GM12878 (cell line): Measurements from ENCODE around the gene GLRA1. TPM values are rescaled to one million over a fixed set of nuclear protein-coding genes. Genes with fewer than 3 reads are reported as not detected.

Source experiments
- ATAC-seq: fragments of 200-7000 bp; cut with Tn5 transposase; 3 replicates; pipeline ENCODE4 v1.9.1; 2020; ENCODE audit warnings: mild to moderate bottlenecking, moderate library complexity
- BruUV-seq: library from RNA; stranded (reverse); fragments of 400-500 nt; replicated peaks from 2 replicates; lab custom pipeline; 2021; lab: Mats Ljungman, UMichigan
- CTCF ChIA-PET: fragments of 300-600 bp; sonication (Branson Sonifier 250); formaldehyde crosslinking; extraction: SDS; loops from one replicate; lab custom pipeline; 2021; ENCODE audit warnings: inconsistent platforms; lab: Yijun Ruan, JAX
- POLR2A ChIA-PET: fragments of 350-600 bp; formaldehyde crosslinking; extraction: SDS; loops from one replicate; lab custom pipeline; 2021; ENCODE audit warnings: inconsistent platforms; lab: Charles Lee
- RAD21 ChIA-PET: fragments of 300-600 bp; sonication (Branson Sonifier 250); formaldehyde crosslinking; loops from one replicate; lab custom pipeline; 2023; ENCODE audit warnings: antibody characterized with exemption; ENCODE audit not compliant: unreplicated experiment; lab: Charles Lee
- SMC1A ChIA-PET: fragments of 300-600 bp; sonication (Branson Sonifier 250); formaldehyde crosslinking; loops from one replicate; lab custom pipeline; 2023; ENCODE audit not compliant: unreplicated experiment, uncharacterized antibody; lab: Charles Lee
- DNase-seq: peaks from one replicate; pipeline ENCODE4 v3.0.0-alpha.2; 2011; ENCODE audit warnings: low read depth, low spot score
- FAIRE-seq: peaks from 3 replicates; lab custom pipeline; 2011; peaks lifted over from hg19 to GRCh38; lab: Jason Lieb, UNC
- H2AFZ ChIP-seq: 2 replicates; pipeline ENCODE4 v1.6.0; 2011; ENCODE audit warnings: low read depth, low read length, control low read depth; ENCODE audit not compliant: control insufficient read depth
- H3K27ac ChIP-seq: 2 replicates; pipeline ENCODE4 v1.5.1; 2011; ENCODE audit warnings: control low read depth; ENCODE audit not compliant: control insufficient read depth, insufficient read depth
- H3K27me3 ChIP-seq, 2 experiments: replicated peaks in 1 of 2; 2 replicates each; pipeline versions ENCODE4 v1.6.0 to v1.6.1; 2011; ENCODE audit warnings: low read length in 1 of 2; ENCODE audit not compliant: control insufficient read depth in 2 of 2, insufficient read depth in 2 of 2
- H3K36me3 ChIP-seq, 2 experiments: 2 replicates each; pipeline ENCODE4 v1.5.1; 2011; ENCODE audit warnings: low read length in 1 of 2; ENCODE audit not compliant: control insufficient read depth in 2 of 2, insufficient read depth in 2 of 2
- H3K4me1 ChIP-seq: 2 replicates; pipeline ENCODE4 v1.6.1; 2011; ENCODE audit warnings: mild to moderate bottlenecking, low read length, moderate library complexity, mixed read lengths; ENCODE audit not compliant: control insufficient read depth, insufficient read depth
- H3K4me2 ChIP-seq: 2 replicates; pipeline ENCODE4 v1.6.0; 2011; ENCODE audit warnings: control low read depth; ENCODE audit not compliant: control insufficient read depth, insufficient read depth
- H3K4me3 ChIP-seq: fragments of 200-600 bp; sonication (generic); 2 replicates; pipeline ENCODE4 v1.5.1; 2016
- H3K79me2 ChIP-seq: 2 replicates; pipeline ENCODE4 v1.6.0; 2011; ENCODE audit warnings: low read length; ENCODE audit not compliant: control insufficient read depth, insufficient read depth
- H3K9ac ChIP-seq: 2 replicates; pipeline ENCODE4 v1.8.0; 2011; ENCODE audit warnings: low read length, control low read depth, mixed read lengths; ENCODE audit not compliant: control insufficient read depth, insufficient read depth
- H3K9me3 ChIP-seq: replicated peaks from 3 replicates; pipeline ENCODE4 v1.5.1; 2011; ENCODE audit warnings: mild to moderate bottlenecking, low read length; ENCODE audit not compliant: control insufficient read depth, insufficient read depth
- H4K20me1 ChIP-seq: 2 replicates; pipeline ENCODE4 v1.6.0; 2011; ENCODE audit not compliant: control insufficient read depth, insufficient read depth
- ATF7 ChIP-seq: fragments of 450-650 bp; IDR thresholded peaks from 2 replicates; pipeline ENCODE4 v1.6.1; 2016; ENCODE audit warnings: low read depth, mild to moderate bottlenecking
- BMI1 ChIP-seq: fragments of 450-650 bp; IDR thresholded peaks from 2 replicates; pipeline ENCODE4 v1.6.1; 2016; ENCODE audit warnings: mild to moderate bottlenecking, moderate library complexity, borderline replicate concordance
- CBFB ChIP-seq: IDR thresholded peaks from 2 replicates; pipeline ENCODE4 v1.6.1; 2016; ENCODE audit warnings: antibody characterized with exemption, low read depth
- ESRRA ChIP-seq: IDR thresholded peaks from 2 replicates; pipeline ENCODE4 v1.6.1; 2012; ENCODE audit warnings: mild to moderate bottlenecking, low read length, improper control_type of control experiment
- ETV6 ChIP-seq, 2 experiments: fragments of 450-650 bp in 1 of 2; IDR thresholded peaks in 1 of 2; conservative IDR thresholded peaks in 1 of 2; 2 replicates each; pipeline ENCODE4 v1.6.1; 2014; ENCODE audit warnings: antibody characterized with exemption in 1 of 2, borderline replicate concordance in 1 of 2, low read depth in 1 of 2, mild to moderate bottlenecking in 1 of 2, moderate library complexity in 1 of 2
- IKZF1 ChIP-seq: fragments of 450-650 bp; conservative IDR thresholded peaks from 2 replicates; pipeline ENCODE4 v1.6.1; 2017; ENCODE audit warnings: antibody characterized with exemption, mild to moderate bottlenecking
- IRF4 ChIP-seq: IDR thresholded peaks from 2 replicates; pipeline ENCODE4 v1.6.1; 2011; ENCODE audit warnings: low read depth, low read length
- MEF2B ChIP-seq: fragments of 450-650 bp; IDR thresholded peaks from 2 replicates; pipeline ENCODE4 v1.6.1; 2018; ENCODE audit warnings: mild to moderate bottlenecking, moderate library complexity; ENCODE audit not compliant: partially characterized antibody, poor library complexity, severe bottlenecking
- NR2C1 ChIP-seq: fragments of 450-650 bp; IDR thresholded peaks from 2 replicates; pipeline ENCODE4 v1.6.1; 2017; ENCODE audit warnings: antibody characterized with exemption, mild to moderate bottlenecking, moderate library complexity
- PML ChIP-seq: IDR thresholded peaks from 2 replicates; pipeline ENCODE4 v1.6.1; 2012; ENCODE audit warnings: low read length, inconsistent platforms
- RBBP5 ChIP-seq: fragments of 200-600 bp; sonication (generic); conservative IDR thresholded peaks from 2 replicates; pipeline ENCODE4 v1.6.1; 2016
- RCOR1 ChIP-seq: conservative IDR thresholded peaks from 2 replicates; pipeline ENCODE4 v1.6.1; 2012; ENCODE audit warnings: low read depth, low read length, improper control_type of control experiment
- RELA ChIP-seq: fragments of 450-650 bp; IDR thresholded peaks from 2 replicates; pipeline ENCODE4 v1.8.0; 2014; ENCODE audit warnings: borderline replicate concordance; ENCODE audit not compliant: partially characterized antibody
- REST ChIP-seq: IDR thresholded peaks from 2 replicates; pipeline ENCODE4 v1.6.1; 2012; ENCODE audit warnings: mild to moderate bottlenecking, low read depth, low read length
- RFX5 ChIP-seq: IDR thresholded peaks from 2 replicates; pipeline ENCODE4 v1.6.1; 2011; ENCODE audit warnings: low read depth, low read length, improper control_type of control experiment
- SIX5 ChIP-seq: IDR thresholded peaks from 2 replicates; pipeline ENCODE4 v1.6.1; 2011; ENCODE audit warnings: mild to moderate bottlenecking, low read depth, low read length, moderate library complexity; ENCODE audit not compliant: severe bottlenecking
- TBL1XR1 ChIP-seq: IDR thresholded peaks from 2 replicates; pipeline ENCODE4 v1.6.1; 2012; ENCODE audit warnings: low read depth, low read length, improper control_type of control experiment
- TCF12 ChIP-seq: IDR thresholded peaks from 2 replicates; pipeline ENCODE4 v1.6.1; 2011; ENCODE audit warnings: low read depth, mild to moderate bottlenecking, low read length
- ZNF217 ChIP-seq: fragments of 450-650 bp; IDR thresholded peaks from 2 replicates; pipeline ENCODE4 v1.6.1; 2017; ENCODE audit warnings: antibody characterized with exemption, mild to moderate bottlenecking
- ZSCAN29 ChIP-seq: fragments of 450-650 bp; IDR thresholded peaks from 2 replicates; pipeline ENCODE4 v1.6.1; 2017; ENCODE audit warnings: mild to moderate bottlenecking, moderate library complexity
- WGBS: methylation state at CpG from one replicate; pipeline ENCODE4 v1.1.6; 2016; ENCODE audit warnings: low lambda C conversion rate; ENCODE audit not compliant: insufficient replicate concordance, insufficient coverage; ENCODE audit errors: missing lambda C conversion rate; 5-methylcytosine and 5-hydroxymethylcytosine counted together
- in situ Hi-C: fragments of 300-500 bp; cut with MboI; formaldehyde crosslinking; loops from 9 replicates; pipeline ENCODE4 v1.14.3; 2018; ENCODE audit warnings: mixed read lengths
- intact Hi-C: fragments of 100-400 bp; cut with micrococcal nuclease; formaldehyde crosslinking; loops from one replicate; pipeline ENCODE4 v1.14.2; 2022; ENCODE audit not compliant: unreplicated experiment
- polyA plus RNA-seq, 11 experiments: library from polyadenylated mRNA; depleted of rRNA in 4 of 11; unstranded in 6 of 11; stranded (reverse) in 5 of 11; fragments of >200 nt; fragmentation: Nextera tagmentation in 4 of 11; fragmentation: Illumina TruSeq in 1 of 11; extraction: Ambion mirVana in 4 of 11; extraction: Trizol in 1 of 11; gene quantifications; 1 replicate in 1 of 11; 2 replicates in 10 of 11; pipeline versions ENCODE4 v1.2.1 to v1.2.3, GENCODE V29; 2011 to 2016; ENCODE audit warnings: inconsistent platforms in 2 of 11, missing spikeins in 2 of 11, low read depth in 1 of 11
- total RNA-seq, 4 experiments: library from RNA; depleted of rRNA in 3 of 4; stranded (reverse); fragments of >200 nt in 3 of 4; fragmentation: Illumina TruSeq in 1 of 4; extraction: Trizol in 1 of 4; gene quantifications; 2 replicates each; pipeline versions ENCODE4 v1.2.1 to v1.2.3, GENCODE V29; 2013 to 2021

GLRA1 gene
- total and polyA plus RNA-seq, 10 of the 15 experiments (the other 5 are each of a cell fraction or from before 2014, with no cell fraction given), result not detected

- ChIA-PET CTCF (no interaction called here), SMC1A (no interaction called here), POLR2A (no interaction called here), RAD21 (no interaction called here)
- Histone ChIP-seq H2AFZ (no peak overlapping the region), H3K4me2 (no peak overlapping the region), H3K4me1 (no peaks in the 10 kb centered on the region), H3K27me3 (no peaks in the 10 kb centered on the region), H3K79me2 (no peaks in the 10 kb centered on the region), H3K4me3 (no peak overlapping the region), H4K20me1 (no peaks in the 10 kb centered on the region), H3K36me3 (no peaks in the 10 kb centered on the region), H3K9me3 (no peaks in the 10 kb centered on the region), H3K9ac (no peak overlapping the region), H3K27ac (no peak overlapping the region)
- in situ Hi-C loops (no loop called here), intact Hi-C loops (no loop called here)
- DNase-seq (no peak), ATAC-seq (no peak), FAIRE-seq (no peak)
- no peak for TF ChIP-seq REST
- TF ChIP-seq TBL1XR1, result no peak
- TF ChIP-seq RFX5, result no peak
- no peak for TF ChIP-seq RELA
- no peak for TF ChIP-seq MEF2B
- no peak for TF ChIP-seq TCF12
- no peak for TF ChIP-seq IKZF1
- TF ChIP-seq PML, result no peak
- TF ChIP-seq RBBP5, result no peak
- TF ChIP-seq CBFB, result no peak
- TF ChIP-seq IRF4, result no peak
- TF ChIP-seq ETV6 (conservative IDR thresholded peaks at IDR 0.05 in 1 of 2, IDR thresholded peaks at IDR 0.05 in 1 of 2; ENCODE audit: borderline replicate concordance in 1 of 2, low read depth in 1 of 2), result no peak
- TF ChIP-seq ZNF217, result no peak
- no peak for TF ChIP-seq BMI1
- TF ChIP-seq NR2C1, result no peak
- TF ChIP-seq ZSCAN29, result no peak
- TF ChIP-seq ATF7, result no peak
- TF ChIP-seq ESRRA, result no peak
- no peak for TF ChIP-seq SIX5
- no peak for TF ChIP-seq RCOR1
- no TSS peak for BruUV-seq
- WGBS, result 16% methylated on average over 5 of the region's 5 CpGs
These were observed 67.8 kb downstream of the GLRA1 start for GRCh38 chr5:151856861-151857260.
